Vagina (tissue), 2 donors: ENCODE measurements around the gene CD1C. TPM values are rescaled to one million over a fixed set of nuclear protein-coding genes. Genes with fewer than 3 reads are reported as not detected.

Experiments
- DNase-seq, 2 donors: peaks; one replicate each; pipeline ENCODE4 v3.0.0-alpha.2; 2017; ENCODE audit errors: extremely low spot score in 2 of 2
- H3K27ac ChIP-seq: fragments of 200-600 bp; sonication (generic); one replicate; pipeline ENCODE4 v1.5.1; 2019
- H3K27me3 ChIP-seq: fragments of 200-600 bp; sonication (generic); one replicate; pipeline ENCODE4 v1.5.1; 2019
- H3K36me3 ChIP-seq, 2 donors: fragments of 200-600 bp; sonication (generic); one replicate each; pipeline ENCODE4 v1.5.1; 2017 to 2019
- H3K4me1 ChIP-seq: fragments of 200-600 bp; sonication (generic); one replicate; pipeline ENCODE4 v1.5.1; 2019
- H3K4me3 ChIP-seq, 2 donors: fragments of 200-600 bp; sonication (generic); 1 replicate in 1 of 2; 2 replicates in 1 of 2; pipeline ENCODE4 v1.5.1; 2016 to 2019
- H3K9me3 ChIP-seq: fragments of 200-600 bp; sonication (generic); one replicate; pipeline ENCODE4 v1.5.1; 2019
- POLR2A ChIP-seq, 2 donors: fragments of 450-650 bp; IDR thresholded peaks; one replicate each; pipeline ENCODE4 v1.6.1; 2017; ENCODE audit warnings: antibody characterized with exemption in 2 of 2, mild to moderate bottlenecking in 2 of 2, moderate library complexity in 2 of 2
- POLR2AphosphoS5 ChIP-seq, 2 donors: sonication (generic); formaldehyde crosslinking; IDR thresholded peaks; one replicate each; pipeline ENCODE4 v1.9.0; 2017; ENCODE audit warnings: antibody characterized with exemption in 2 of 2, mild to moderate bottlenecking in 2 of 2, low read depth in 1 of 2; ENCODE audit not compliant: insufficient read depth in 1 of 2
- intact Hi-C: fragments of 100-400 bp; cut with DNase I; formaldehyde crosslinking; loops from one replicate; pipeline ENCODE4 v1.15.1; 2023
- total RNA-seq: library from RNA; depleted of rRNA; stranded (reverse); fragments of >200 nt; gene quantifications from one replicate; pipeline ENCODE4 v1.2.3, GENCODE V29; 2016
- TF ChIP-seq, protein P1 (sequence below), 3 experiments: fragments of 450-650 bp in 2 of 3; fragments of 200-600 bp in 1 of 3; sonication (generic) in 1 of 3; IDR thresholded peaks; one replicate each; pipeline ENCODE4 v1.5.1; 2017 to 2019; ENCODE audit warnings: antibody characterized with exemption in 3 of 3, mild to moderate bottlenecking in 2 of 3, moderate library complexity in 2 of 3

The CD1C gene
- total RNA-seq, 1 donor from 2014 or later: 9.6 TPM

DNA sequence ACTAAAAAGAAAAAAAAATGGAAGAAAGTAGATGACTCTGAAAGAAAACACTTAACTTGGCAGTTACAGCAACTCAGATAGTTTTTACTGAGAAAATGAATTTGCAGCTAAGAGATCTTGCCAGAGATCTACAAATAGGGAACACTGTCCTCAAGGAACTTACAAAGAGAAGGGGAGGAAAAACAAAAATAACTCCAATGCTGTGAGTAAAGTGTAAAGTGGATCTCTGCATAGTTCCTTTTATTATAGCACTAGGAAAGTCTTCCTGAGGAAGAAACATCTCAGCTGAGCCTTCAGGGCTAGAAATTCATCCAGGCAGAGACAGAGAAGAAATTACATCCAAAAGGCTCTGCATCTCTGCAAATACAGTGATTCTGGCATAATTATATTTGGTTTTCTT is 37.8 kb downstream of the CD1C start:
- Histone ChIP-seq H3K4me3 (no peak overlapping the region), H3K9me3 (no peaks in the 10 kb centered on the region), H3K4me1 (no peaks in the 10 kb centered on the region), H3K27me3 (no peaks in the 10 kb centered on the region), H3K27ac (no peak overlapping the region), H3K36me3 (no peaks in the 10 kb centered on the region)
- no peak for TF ChIP-seq POLR2A (IDR thresholded peaks at IDR 0.05)
- TF ChIP-seq, protein P1, sequence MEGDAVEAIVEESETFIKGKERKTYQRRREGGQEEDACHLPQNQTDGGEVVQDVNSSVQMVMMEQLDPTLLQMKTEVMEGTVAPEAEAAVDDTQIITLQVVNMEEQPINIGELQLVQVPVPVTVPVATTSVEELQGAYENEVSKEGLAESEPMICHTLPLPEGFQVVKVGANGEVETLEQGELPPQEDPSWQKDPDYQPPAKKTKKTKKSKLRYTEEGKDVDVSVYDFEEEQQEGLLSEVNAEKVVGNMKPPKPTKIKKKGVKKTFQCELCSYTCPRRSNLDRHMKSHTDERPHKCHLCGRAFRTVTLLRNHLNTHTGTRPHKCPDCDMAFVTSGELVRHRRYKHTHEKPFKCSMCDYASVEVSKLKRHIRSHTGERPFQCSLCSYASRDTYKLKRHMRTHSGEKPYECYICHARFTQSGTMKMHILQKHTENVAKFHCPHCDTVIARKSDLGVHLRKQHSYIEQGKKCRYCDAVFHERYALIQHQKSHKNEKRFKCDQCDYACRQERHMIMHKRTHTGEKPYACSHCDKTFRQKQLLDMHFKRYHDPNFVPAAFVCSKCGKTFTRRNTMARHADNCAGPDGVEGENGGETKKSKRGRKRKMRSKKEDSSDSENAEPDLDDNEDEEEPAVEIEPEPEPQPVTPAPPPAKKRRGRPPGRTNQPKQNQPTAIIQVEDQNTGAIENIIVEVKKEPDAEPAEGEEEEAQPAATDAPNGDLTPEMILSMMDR (IDR thresholded peaks at IDR 0.05): no peak
- TF ChIP-seq POLR2AphosphoS5 (IDR thresholded peaks at IDR 0.05; ENCODE audit: insufficient read depth in 1 of 2, low read depth in 1 of 2): no peak
- no peak for DNase-seq
- intact Hi-C loops: no loop called here

GRCh38 chr1:158328426-158328825 is 38.7 kb downstream of the CD1C start:
- no peak for DNase-seq
- intact Hi-C loops: no loop called here

GRCh38 chr1:158329300-158329699 is 39.6 kb downstream of the CD1C start:
- intact Hi-C loops: no loop called here
- TF ChIP-seq POLR2A (IDR thresholded peaks at IDR 0.05) (no peak), POLR2AphosphoS5 (IDR thresholded peaks at IDR 0.05; ENCODE audit: insufficient read depth in 1 of 2, low read depth in 1 of 2) (no peak)
- TF ChIP-seq, protein P1 (IDR thresholded peaks at IDR 0.05): no peak
- H3K27me3 ChIP-seq: no peaks in the 10 kb centered on the region
- no peak for DNase-seq
- H3K4me3 ChIP-seq: no peak overlapping the region
- no peaks in the 10 kb centered on the region for H3K9me3 ChIP-seq
- no peaks in the 10 kb centered on the region for H3K36me3 ChIP-seq
- H3K27ac ChIP-seq: no peak overlapping the region
- H3K4me1 ChIP-seq: no peaks in the 10 kb centered on the region

More at GRCh38 chr1:158328426-158328825, 38.7 kb downstream of the CD1C start:
- H3K27ac ChIP-seq: no peak overlapping the region
- H3K4me1 ChIP-seq: no peaks in the 10 kb centered on the region
- H3K9me3 ChIP-seq: no peaks in the 10 kb centered on the region
- no peak for TF ChIP-seq POLR2A (IDR thresholded peaks at IDR 0.05)
- TF ChIP-seq, protein P1 (IDR thresholded peaks at IDR 0.05): no peak
- no peak for TF ChIP-seq POLR2AphosphoS5 (IDR thresholded peaks at IDR 0.05; ENCODE audit: insufficient read depth in 1 of 2, low read depth in 1 of 2)
- H3K36me3 ChIP-seq: no peaks in the 10 kb centered on the region
- H3K27me3 ChIP-seq: no peaks in the 10 kb centered on the region
- H3K4me3 ChIP-seq: no peak overlapping the region

GRCh38 chr1:158329733-158330132 is 40.0 kb downstream of the CD1C start:
- no peak overlapping the region for H3K27ac ChIP-seq
- DNase-seq: no peak
- H3K9me3 ChIP-seq: no peaks in the 10 kb centered on the region
- H3K27me3 ChIP-seq: no peaks in the 10 kb centered on the region
- no peak overlapping the region for H3K4me3 ChIP-seq
- intact Hi-C loops: no loop called here
- H3K36me3 ChIP-seq: no peaks in the 10 kb centered on the region
- no peaks in the 10 kb centered on the region for H3K4me1 ChIP-seq
- TF ChIP-seq POLR2AphosphoS5 (IDR thresholded peaks at IDR 0.05; ENCODE audit: insufficient read depth in 1 of 2, low read depth in 1 of 2): no peak
- TF ChIP-seq, protein P1 (IDR thresholded peaks at IDR 0.05): no peak
- TF ChIP-seq POLR2A (IDR thresholded peaks at IDR 0.05): no peak

DNA sequence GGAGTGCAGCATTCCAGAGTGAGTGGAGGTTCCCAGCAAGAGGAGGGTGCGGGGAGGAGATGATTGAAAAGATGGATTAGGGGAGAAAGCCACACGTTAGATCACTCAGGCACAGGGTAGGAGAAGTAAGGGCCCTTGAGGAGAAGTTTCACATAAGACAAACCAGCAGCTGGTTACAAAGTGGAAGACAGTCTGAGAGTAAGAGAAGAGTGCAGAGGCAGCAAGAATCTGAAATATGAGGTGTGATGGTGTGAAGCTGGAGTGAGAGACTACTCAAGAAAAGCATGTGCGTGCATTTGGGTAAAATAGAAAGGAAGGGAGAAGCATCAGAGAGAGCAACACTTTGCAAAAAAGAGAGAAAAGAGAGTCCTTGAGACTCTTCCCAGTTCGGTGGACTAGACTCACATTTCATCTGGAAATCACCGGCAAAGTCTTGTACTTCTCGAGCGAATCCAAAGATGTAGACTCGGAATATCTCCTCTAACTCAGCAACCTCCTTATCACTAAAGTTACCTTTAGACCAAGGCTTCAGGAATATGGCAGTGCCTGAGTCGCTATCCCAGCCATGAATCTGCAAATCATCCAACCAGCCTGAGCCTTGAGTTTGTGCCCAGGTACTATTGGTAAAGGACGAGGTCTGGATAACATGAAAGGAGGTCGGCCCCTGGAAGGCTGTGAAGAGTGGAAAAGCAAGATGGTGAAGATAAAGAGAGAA is 40.8 kb downstream of the CD1C start:
- Histone ChIP-seq H3K4me3 (no peak overlapping the region), H3K27me3 (no peaks in the 10 kb centered on the region), H3K4me1 (no peaks in the 10 kb centered on the region), H3K9me3 (no peaks in the 10 kb centered on the region), H3K27ac (no peak overlapping the region), H3K36me3 (no peaks in the 10 kb centered on the region)
- intact Hi-C loops: no loop called here
- DNase-seq: no peak
- TF ChIP-seq, protein P1 (IDR thresholded peaks at IDR 0.05): no peak
- no peak for TF ChIP-seq POLR2A (IDR thresholded peaks at IDR 0.05)
- no peak for TF ChIP-seq POLR2AphosphoS5 (IDR thresholded peaks at IDR 0.05; ENCODE audit: insufficient read depth in 1 of 2, low read depth in 1 of 2)
